Thoracic aorta (tissue), 2 donors: ENCODE measurements around the gene TBCE. TPM values are rescaled to one million over a fixed set of nuclear protein-coding genes. Genes with fewer than 3 reads are reported as not detected.

Source experiments
- ATAC-seq: fragments of 150-250 bp; one replicate; pipeline ENCODE4 v1.8.0; 2017; ENCODE audit warnings: low read depth; ENCODE audit not compliant: insufficient number of reproducible peaks, low FRiP score
- DNase-seq: peaks from one replicate; pipeline ENCODE4 v3.0.0-alpha.2; 2020; ENCODE audit warnings: low spot score
- H3K27ac ChIP-seq, 2 donors: fragments of 200-600 bp; sonication (generic); 1 replicate in 1 of 2; 2 replicates in 1 of 2; pipeline ENCODE4 v1.5.1; 2016; ENCODE audit warnings: mild to moderate bottlenecking in 2 of 2, moderate library complexity in 2 of 2
- H3K27me3 ChIP-seq: fragments of 200-600 bp; sonication (generic); replicated peaks from 2 replicates; pipeline ENCODE4 v1.6.0; 2016; ENCODE audit warnings: mild to moderate bottlenecking; ENCODE audit not compliant: insufficient read depth
- H3K36me3 ChIP-seq: fragments of 200-600 bp; sonication (generic); one replicate; pipeline ENCODE4 v1.5.1; 2016
- H3K4me1 ChIP-seq, 2 donors: fragments of 200-600 bp; sonication (generic); 1 replicate in 1 of 2; 2 replicates in 1 of 2; pipeline versions ENCODE4 v1.5.1 to v1.6.0; 2016; ENCODE audit warnings: low read depth in 2 of 2, mild to moderate bottlenecking in 1 of 2; ENCODE audit not compliant: control insufficient read depth in 1 of 2
- H3K4me3 ChIP-seq: fragments of 200-600 bp; sonication (generic); 2 replicates; pipeline ENCODE4 v1.5.1; 2016; ENCODE audit warnings: mild to moderate bottlenecking
- H3K9me3 ChIP-seq: fragments of 200-600 bp; sonication (generic); 2 replicates; pipeline ENCODE4 v1.5.1; 2016
- CTCF ChIP-seq: fragments of 200-600 bp; sonication (generic); IDR thresholded peaks from one replicate; pipeline ENCODE4 v1.5.1; 2019; ENCODE audit warnings: antibody characterized with exemption
- total RNA-seq, 2 donors: library from RNA; depleted of rRNA; stranded (reverse); fragments of >200 nt; gene quantifications; one replicate each; pipeline versions ENCODE4 v1.1.0 to v1.2.3, GENCODE V29; 2016

TBCE gene, protein sequence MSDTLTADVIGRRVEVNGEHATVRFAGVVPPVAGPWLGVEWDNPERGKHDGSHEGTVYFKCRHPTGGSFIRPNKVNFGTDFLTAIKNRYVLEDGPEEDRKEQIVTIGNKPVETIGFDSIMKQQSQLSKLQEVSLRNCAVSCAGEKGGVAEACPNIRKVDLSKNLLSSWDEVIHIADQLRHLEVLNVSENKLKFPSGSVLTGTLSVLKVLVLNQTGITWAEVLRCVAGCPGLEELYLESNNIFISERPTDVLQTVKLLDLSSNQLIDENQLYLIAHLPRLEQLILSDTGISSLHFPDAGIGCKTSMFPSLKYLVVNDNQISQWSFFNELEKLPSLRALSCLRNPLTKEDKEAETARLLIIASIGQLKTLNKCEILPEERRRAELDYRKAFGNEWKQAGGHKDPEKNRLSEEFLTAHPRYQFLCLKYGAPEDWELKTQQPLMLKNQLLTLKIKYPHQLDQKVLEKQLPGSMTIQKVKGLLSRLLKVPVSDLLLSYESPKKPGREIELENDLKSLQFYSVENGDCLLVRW
- total RNA-seq = 10 to 100 TPM; 16.9 to 30.1 TPM

DNA sequence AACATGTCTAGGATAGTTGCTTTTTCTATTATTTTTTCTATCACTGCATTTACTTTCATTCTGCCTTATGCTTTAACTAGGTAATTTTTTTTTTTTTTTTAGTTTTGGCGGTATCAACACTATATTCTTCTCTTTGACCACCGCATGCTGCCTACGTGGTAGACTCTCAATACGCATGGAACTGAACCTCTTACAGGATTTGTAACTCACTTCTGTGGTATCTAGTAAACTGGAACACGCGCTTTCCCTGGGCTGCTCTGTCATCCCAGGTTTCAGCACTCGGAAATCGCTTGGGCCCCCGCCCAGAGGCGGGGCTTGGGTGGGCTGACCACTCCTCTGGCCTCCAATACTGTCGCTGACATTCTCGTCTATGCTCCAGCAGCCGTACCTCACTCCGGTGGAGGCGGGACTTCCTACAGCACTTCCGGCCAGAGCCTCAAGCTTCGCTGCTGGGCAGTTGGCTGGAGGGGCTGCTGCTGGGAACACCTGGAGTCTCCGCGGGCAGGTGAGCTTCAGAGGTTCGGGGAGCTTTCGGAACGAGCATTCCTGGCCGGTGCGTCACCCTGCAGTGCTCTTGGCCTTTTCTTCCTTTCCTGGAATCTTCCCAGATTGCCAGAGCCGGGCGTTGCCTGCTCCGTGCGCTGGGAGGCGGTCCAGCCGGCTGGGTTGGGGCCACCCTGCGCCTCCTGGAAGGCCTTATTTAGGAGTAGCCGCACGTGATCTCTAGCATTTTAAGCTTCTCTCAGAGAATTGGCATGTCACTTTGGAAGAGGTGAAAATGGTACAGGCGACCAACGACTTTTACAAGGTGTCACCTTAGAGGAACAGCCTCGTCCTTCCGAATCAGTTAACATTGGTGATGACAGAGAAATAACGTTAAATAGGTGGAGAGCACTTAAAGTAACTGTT lies at the start of gene TBCE:
Gene TBCE, plus strand, starts transcription at position 428 of the 909 bp plus-strand sequence. CDS start 12,623 bp downstream, outside the sequence.
- ATAC-seq = peak; percentile 99
- TF ChIP-seq CTCF = no peak
- H3K4me1 ChIP-seq = peaks cover 4 to 6% of the 10 kb centered on the region in 2 donors
- peak within 1 kb of the TSS; percentile 71 to 80 for H3K27ac ChIP-seq
- no peaks in the 10 kb centered on the region for H3K27me3 ChIP-seq
- H3K4me3 ChIP-seq = peak within 1 kb of the TSS; percentile 90
- no peaks in the 10 kb centered on the region for H3K9me3 ChIP-seq
- DNase-seq = peak; percentile 91
- H3K36me3 ChIP-seq = peaks cover 3% of the 10 kb centered on the region

- TF ChIP-seq CTCF = no peak
- ATAC-seq (no peak), DNase-seq (no peak)
- Histone ChIP-seq H3K36me3 (peaks cover 4% of the 10 kb centered on the region), H3K27me3 (no peaks in the 10 kb centered on the region), H3K9me3 (no peaks in the 10 kb centered on the region), H3K4me3 (no peak overlapping the region), H3K4me1 (peaks cover 14 to 41% of the 10 kb centered on the region in 2 donors), H3K27ac (no peak overlapping the region)
Measured at GRCh38 chr1:235319255-235319654, 48.0 kb upstream of the TBCE start.

- ATAC-seq (no peak), DNase-seq (no peak)
- no peaks in the 10 kb centered on the region for H3K9me3 ChIP-seq
- no peak overlapping the region for H3K4me3 ChIP-seq
- H3K36me3 ChIP-seq = peaks cover 4% of the 10 kb centered on the region
- H3K27me3 ChIP-seq = no peaks in the 10 kb centered on the region
- TF ChIP-seq CTCF = no peak
- H3K4me1 ChIP-seq = peaks cover 23 to 53% of the 10 kb centered on the region in 2 donors
- no peak overlapping the region for H3K27ac ChIP-seq
Measured at GRCh38 chr1:235320521-235321179, 46.6 kb upstream of the TBCE start.

- ATAC-seq = no peak
- H3K4me1 ChIP-seq = peaks cover 25 to 59% of the 10 kb centered on the region in 2 donors
Measured at GRCh38 chr1:235324296-235324695, 42.9 kb upstream of the TBCE start.

More at GRCh38 chr1:235324296-235324695, 42.9 kb upstream of the TBCE start:
- Histone ChIP-seq H3K36me3 (no peaks in the 10 kb centered on the region), H3K27me3 (no peaks in the 10 kb centered on the region), H3K4me3 (peak overlapping the region; percentile 17), H3K27ac (no peak overlapping the region), H3K9me3 (no peaks in the 10 kb centered on the region)
- DNase-seq = no peak
- no peak for TF ChIP-seq CTCF
